AG09309 (cell line): ENCODE data around the gene ZNF423.

ENCODE experiments used
- DNase-seq: peaks from one replicate; pipeline ENCODE4 v3.0.0-alpha.2; 2010; ENCODE audit warnings: low read depth
- H3K4me3 ChIP-seq: 2 replicates; pipeline ENCODE4 v1.5.1; 2011; ENCODE audit warnings: mild to moderate bottlenecking, low read depth, low read length, moderate library complexity; ENCODE audit not compliant: control insufficient read depth
- CTCF ChIP-seq: IDR thresholded peaks from 2 replicates; pipeline ENCODE4 v1.5.1; 2011; ENCODE audit warnings: mild to moderate bottlenecking, low read depth, low read length, inconsistent platforms; ENCODE audit not compliant: insufficient read depth, control insufficient read depth; ENCODE audit errors: missing control alignments

Gene ZNF423

GRCh38 chr16:49720225-49720624 is 135.7 kb downstream of the ZNF423 start:
- no peak for DNase-seq
- no peak overlapping the region for H3K4me3 ChIP-seq
- no peak for TF ChIP-seq CTCF

GRCh38 chr16:49717689-49718088 is 138.2 kb downstream of the ZNF423 start:
- TF ChIP-seq CTCF, result no peak
- no peak for DNase-seq
- H3K4me3 ChIP-seq, result no peak overlapping the region

GRCh38 chr16:49716339-49716934 is 139.5 kb downstream of the ZNF423 start:
- DNase-seq, result no peak
- TF ChIP-seq CTCF, result no peak
- H3K4me3 ChIP-seq, result no peak overlapping the region

- TF ChIP-seq CTCF, result no peak
- no peak for DNase-seq
- no peak overlapping the region for H3K4me3 ChIP-seq
These were observed 142.1 kb downstream of the ZNF423 start for GRCh38 chr16:49713770-49714169.

GRCh38 chr16:49712542-49712941 is 143.4 kb downstream of the ZNF423 start:
- no peak for DNase-seq
- TF ChIP-seq CTCF, result no peak
- H3K4me3 ChIP-seq, result no peak overlapping the region

- no peak overlapping the region for H3K4me3 ChIP-seq
- no peak for DNase-seq
- TF ChIP-seq CTCF, result no peak
These were observed 143.8 kb downstream of the ZNF423 start for GRCh38 chr16:49712106-49712505.

- H3K4me3 ChIP-seq, result no peak overlapping the region
- no peak for DNase-seq
- no peak for TF ChIP-seq CTCF
These were observed 146.9 kb downstream of the ZNF423 start for GRCh38 chr16:49709057-49709456.
